Measurements from ENCODE around the gene CYTH1.

The CYTH1 gene, protein sequence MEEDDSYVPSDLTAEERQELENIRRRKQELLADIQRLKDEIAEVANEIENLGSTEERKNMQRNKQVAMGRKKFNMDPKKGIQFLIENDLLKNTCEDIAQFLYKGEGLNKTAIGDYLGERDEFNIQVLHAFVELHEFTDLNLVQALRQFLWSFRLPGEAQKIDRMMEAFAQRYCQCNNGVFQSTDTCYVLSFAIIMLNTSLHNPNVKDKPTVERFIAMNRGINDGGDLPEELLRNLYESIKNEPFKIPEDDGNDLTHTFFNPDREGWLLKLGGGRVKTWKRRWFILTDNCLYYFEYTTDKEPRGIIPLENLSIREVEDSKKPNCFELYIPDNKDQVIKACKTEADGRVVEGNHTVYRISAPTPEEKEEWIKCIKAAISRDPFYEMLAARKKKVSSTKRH

DNA sequence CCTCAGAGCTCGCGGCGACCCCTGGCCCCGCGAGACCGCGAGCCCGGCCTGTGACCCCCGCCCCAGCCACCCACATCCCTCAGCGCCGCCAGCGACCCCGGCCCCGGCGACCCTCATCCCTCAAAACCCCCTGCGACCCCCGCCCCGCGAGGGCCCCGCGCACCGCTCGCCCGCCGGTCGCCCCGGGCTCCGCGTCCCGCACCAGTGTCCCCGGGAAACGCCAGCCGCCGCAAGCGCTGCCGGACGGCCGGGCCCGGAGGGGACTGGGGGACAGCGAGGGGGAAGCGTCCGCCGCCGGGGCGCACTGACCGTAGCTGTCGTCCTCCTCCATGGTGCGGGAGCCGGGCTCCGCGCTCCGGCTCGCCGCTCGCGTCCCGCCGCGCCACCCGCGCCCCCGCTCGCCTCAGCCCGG, at the start of gene CYTH1:
Gene CYTH1, minus strand, starts transcription at position 381 of the 412 bp plus-strand sequence. Its CDS starts 50 bp downstream, at position 331.
- DNase-seq = no peak

DNA sequence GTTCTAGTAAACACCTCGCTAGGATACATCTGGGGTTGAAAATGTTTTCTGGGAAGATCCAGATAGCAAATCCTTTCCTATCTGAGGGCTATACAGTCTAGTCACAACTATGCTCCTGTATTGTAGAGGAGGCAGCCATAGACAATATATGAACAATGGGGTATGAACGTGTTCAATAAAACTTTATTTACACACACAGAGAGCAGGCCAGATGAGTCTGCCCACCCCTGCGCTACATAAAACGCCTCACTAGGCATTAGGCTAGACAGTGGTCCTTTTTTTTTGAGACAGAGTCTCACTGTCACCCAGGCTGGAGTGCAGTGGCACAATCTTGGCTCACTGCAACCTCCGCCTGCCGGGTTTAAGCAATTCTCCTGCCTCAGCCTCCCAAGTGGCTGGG, 47.4 kb upstream of the CYTH1 start:
- DNase-seq = no peak

DNA sequence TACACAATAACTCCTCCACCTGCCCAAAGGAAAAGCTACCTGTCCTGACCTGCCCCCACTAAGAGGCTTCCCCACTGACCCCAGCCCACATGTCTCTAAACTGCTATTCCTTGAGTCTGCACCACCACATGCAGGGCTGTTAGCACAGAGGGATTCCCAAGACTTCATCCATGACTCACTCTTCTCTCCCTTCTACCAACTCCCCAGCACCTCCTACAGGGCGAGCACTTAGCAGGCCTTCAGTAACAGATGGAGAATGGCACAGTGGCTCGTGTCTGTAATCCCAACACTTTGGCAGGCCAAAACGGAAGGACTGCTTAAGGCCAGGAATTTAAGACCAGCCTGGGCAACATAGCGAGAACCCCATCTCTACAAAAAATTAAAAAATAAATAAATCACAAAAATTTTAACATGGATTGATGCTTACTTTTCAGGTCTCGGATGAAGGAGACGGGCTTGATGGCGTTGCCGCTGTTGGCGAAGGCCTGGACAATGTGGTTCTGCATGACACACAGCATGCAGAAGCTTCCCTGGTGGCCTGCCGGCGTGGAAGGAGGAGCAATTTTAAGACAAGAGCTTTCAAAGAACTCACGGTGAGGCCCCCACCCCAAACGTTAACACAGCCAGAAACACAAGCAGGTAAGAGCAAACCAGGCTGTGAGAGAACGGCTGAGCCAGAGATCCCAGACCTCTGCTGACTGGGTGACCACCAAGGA, 46.6 kb upstream of the CYTH1 start:
- no peak for DNase-seq

DNA sequence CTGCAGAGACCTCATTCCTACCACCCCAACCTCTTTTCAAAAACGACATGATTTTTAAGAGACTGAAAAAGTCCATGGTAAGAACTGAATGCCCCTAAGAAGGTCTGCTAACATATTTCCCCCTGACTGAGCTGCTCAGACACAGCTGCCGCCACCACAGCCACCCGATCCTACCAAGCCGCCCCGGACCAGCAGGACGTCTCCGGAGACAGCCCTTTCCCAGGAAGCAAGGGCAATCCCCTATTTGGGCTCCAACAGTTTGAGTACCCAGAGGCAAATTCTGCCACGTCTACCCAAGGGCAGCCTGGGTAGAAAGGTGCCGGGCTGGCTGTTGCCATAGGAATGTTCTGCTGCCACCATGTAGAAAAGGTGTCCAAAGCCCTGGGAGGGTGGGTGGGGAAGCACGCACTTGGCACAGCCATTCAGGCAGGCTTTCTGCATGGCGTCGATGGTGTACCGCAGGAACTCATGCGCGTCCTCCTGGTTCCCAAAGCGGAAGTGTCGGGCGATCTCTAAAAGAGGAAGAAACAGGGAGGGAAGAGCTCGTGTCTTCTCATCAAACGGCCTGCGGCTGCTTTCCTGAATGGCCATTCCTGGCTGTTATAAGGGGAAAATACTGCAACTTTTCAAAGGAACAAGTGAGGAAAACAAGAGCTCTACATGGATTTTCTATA, 44.9 kb upstream of the CYTH1 start:
- DNase-seq = no peak

DNA sequence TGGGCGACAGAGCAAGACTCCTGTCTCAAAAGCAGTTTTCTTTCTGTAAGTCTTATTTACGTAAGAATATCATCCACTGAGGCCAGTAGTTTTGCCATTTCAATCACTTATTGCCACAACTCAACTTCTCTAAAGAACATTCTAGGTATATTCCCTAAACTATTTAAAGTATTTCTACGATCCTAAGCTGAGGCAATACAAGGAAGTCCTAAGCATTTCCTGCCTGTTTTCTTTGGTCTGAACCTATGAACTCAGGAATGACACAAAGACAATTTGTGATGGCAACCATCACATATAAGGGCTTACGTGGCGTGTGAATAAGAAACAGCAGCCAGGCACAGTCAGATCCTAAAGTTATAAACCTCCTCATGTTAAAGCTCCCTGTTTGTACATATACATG, 44.3 kb upstream of the CYTH1 start:
- DNase-seq = no peak

DNA sequence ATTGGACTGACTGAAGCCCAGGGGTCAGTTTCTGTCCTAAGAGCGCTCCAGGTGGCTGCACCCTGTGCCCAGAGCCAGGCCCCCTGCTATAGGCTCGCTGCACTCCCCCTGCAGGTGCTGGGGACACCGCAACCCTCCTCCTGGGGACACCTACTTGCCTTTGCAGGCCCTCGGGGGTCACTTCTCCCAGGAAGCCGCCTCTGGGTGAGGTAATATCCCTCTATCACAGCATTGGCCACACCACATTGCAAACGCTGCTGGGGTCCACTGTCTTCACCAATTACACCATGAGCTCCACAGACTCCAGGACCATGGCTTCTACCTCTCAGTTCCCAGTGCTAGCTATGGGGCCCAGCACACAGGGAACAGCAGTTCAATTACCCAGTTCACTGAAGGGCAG, 43.6 kb upstream of the CYTH1 start:
- no peak for DNase-seq

DNA sequence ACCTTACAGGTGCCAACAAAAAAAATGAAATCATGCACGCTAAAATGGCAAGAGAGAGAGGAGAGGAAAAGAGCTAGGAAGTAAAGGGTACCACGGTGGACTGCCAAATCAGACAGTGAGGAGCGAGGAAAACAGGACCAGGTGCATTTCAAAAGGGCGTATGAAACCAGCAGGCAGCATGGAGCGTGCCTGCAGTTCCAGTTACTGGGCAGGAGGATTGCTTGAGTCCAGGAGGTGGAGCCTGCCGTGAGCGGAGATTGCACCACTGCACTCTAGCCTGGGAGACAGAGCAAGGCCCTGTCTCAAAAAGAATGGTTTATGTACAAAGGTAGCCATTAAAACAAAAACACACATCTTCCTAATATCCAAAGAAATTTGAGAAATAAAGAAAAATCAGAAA, 42.2 kb upstream of the CYTH1 start:
- DNase-seq = no peak

DNA sequence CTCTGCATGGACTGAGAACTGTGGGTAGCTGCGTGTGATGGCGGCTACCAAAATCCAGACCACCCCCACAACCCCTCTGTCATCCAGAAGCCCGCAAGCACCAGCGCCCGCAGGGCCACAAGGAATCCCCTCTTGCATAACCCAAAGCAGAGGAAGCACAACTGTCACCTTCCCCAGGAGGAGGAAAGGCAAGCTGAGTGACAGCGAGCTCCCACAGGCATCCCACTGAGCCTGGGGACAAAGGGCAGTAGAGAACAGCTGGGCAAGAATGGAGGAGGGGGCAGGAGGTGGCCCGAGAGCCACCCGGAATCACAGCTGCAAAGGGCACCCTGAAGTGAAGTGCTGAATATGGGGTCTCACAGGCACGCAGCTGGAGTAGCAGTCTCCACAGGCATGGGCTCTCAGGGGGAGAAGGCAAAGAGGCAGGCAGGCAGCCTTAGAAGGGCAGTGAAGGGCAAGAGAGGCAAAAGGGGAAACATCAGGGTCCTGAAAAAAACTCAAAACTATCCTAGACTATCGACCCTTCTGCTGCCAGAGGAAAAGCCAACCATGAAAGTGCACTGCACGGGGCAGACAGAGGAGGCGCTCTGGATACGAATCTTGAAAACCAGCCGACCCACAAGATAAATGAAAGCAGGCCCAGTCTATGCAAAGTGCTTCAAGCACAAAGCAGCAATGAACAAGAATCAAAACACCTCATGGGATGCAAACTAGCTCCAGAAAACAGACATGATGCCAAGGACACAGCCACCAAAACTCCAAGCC, 41.4 kb upstream of the CYTH1 start:
- DNase-seq = no peak

DNA sequence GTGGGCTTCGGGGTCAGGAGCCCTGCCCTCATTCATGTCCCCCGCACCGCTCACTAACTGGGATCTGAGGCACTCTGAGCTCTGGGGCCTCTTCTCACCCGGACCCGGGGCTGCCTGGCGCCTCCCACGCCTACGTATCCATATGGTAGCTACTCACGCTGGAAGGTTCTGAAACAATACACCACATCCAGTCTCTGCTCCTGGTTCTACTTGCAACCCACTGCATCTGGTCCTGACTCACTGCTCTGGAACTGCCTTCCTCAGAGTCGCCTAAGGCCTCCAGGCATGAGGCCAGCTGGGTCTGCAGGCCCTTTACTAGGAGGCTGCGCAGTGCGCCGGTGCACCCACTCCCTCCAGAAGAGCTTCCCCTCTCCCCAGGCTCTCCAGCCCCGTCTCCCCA, 40.5 kb upstream of the CYTH1 start:
- no peak for DNase-seq

DNA sequence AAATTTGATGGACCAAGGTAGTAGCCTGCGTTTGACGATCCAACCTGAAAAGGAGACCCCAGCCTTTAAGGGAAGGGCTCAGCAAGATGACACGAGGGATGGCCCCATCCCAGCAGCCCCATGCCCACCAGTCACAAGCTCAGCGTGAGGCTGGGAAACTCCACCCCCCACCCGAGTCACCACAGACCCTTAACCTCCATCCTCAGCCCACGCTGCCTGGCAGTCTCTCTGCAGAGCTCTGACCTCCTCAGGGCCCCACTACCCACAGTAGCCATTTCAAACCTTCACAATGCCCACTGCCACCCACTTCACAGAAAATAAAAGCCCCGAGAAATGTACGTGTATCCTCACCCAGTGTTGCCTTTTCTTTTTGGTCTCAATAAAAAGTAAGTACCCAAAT, 39.9 kb upstream of the CYTH1 start:
- no peak for DNase-seq

DNA sequence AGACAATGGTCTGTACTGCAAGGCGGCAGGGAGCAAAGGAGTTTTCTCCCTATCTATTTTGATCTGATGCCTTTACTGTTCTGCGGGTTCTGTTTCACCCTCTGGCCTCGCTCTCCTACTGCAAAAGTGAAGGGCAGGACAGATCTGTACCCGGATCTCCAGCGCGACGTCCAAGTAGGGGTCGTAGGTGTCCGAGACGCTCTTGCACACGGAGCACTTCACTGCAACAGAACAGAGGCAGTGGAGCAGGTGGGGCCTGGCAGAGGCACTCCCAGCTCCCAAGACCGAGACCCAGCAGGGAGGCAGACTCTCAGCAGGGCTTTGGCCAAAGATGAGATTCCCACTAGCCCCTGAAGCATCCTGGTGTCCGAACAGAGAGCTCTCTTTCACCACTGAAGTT, 38.8 kb upstream of the CYTH1 start:
- DNase-seq = no peak

DNA sequence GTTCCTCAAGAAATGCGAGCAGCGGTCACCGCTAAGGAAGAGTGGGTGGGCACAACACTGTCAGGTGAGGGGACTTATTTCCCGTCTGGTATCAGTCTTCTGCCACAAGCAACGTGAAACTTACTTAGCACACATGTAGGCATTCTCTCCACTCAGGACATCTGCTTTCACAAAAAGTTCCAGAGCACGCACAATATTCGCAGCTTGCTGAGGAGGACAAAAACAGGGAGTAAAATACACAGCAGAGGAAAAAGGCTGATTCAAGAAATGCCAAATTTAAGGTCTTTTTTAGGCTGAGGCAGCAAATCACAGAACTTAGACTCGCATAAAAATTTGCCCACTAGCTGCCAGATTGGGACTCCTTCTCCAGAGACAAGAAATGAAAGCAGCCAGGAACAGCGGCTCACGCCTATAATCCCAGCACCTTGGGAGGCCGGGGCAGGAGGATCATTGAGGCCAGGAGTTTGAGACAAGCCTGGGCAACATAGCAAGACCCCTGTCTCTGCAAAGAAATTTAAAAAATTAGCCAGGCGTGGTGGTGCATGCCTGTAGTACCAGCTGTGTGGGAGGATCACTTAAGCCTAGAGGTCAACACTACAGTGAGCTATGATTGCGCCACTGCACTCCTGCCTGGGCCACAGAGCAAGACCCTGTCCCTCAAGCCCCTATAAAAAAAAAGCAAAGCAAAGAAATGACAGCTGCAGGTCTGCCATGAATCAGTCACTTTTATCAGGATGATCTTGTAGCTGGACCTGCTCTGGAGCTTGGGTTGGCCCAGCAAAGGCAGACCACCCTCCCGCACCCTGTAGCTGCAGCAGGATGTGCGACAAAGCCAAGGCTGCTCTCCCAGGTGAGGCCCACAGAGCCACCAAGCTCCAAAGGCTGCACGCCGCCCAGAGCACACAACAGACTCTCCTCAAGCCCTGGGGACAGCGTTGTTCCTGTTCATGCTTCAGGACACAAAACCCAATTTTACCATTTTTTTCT, 38.0 kb upstream of the CYTH1 start:
- no peak for DNase-seq

DNA sequence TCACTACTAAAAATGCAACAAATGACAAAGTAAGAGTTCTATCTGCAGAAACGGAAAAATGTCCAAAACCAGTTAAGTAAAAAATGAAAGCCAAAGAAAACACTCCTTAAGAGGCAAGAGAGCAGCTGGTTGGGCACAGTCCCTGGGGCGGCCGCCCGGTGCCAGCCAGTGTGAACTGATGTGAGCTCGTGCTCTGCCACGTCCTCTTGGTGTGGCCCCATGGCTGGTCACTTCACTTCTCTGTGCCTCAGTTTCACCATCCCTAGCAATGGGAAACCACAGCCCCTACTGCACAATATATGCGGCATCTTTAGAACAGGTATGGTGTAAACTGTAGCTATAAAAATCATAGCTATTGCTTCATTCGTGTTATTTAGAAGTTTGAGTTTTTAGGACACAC, 37.3 kb upstream of the CYTH1 start:
- no peak for DNase-seq

DNA sequence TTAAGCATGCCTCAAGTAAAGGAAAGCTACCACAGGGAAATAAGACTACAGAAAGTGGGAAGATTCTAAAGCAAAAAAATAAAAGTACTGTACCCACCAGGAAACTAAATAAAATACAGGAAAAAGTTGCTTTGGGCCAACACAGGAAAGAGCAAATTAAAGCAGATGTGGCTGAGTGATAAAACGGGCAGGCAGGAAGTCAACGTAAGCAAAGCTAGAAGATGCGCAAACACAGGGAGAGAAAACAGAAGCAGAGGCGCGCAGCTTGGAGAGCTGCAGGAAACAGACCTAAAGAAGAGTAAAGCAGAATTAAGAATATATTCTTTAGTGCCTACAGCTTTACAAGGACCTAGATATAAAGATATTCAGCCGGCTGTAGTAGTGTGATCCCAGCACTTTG, 36.9 kb upstream of the CYTH1 start:
- DNase-seq = no peak

DNA sequence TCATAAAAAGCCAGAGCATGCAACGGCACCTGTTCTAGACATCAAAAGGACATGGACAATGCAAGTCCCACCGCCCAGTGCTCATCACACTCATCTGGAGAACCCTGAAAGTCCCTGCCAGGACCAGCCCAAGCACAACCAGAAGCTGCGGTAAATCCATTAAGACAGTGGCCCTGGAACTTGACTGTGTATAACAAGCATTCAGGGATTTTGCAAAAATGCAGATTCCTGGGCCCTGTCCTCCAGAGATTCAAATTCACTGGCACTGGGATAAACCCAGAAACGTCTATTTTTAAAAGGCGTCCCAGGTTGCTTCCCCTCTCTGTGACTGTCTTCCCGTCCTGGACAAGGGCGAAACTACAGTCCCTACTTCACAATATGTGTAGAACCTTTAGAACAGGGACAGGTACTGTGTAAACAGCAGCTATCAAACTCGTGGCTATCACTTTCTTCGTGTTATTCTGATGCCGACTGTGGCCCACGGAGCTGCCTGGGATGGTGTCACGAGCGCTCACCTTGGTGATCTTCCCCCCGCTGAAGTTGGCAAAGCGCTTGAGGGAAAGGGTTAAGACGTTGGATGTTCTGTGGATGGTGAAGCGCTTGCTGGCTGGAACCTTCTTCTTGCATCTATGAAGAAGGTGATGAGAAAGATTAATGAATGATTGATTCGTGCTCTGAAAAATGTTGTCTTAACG, 36.2 kb upstream of the CYTH1 start:
- no peak for DNase-seq

DNA sequence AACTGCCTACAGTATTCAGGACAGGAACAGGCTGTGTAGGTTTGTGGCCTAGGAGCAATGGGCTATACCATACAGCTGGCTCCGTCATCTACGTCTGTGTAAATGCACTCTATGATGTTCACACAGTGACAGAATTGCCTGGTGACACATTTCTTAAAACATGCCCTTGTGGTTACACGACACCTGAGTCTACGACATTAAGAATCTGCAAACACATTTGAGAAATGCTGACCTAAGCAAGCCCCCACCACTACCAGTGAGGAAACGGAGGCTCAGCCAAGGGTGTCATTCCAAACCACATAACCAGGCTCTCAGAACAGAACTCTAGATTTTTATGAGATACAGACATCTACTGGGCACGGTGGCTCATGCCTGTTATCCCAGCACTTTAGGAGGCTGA, 35.0 kb upstream of the CYTH1 start:
- DNase-seq = no peak

DNA sequence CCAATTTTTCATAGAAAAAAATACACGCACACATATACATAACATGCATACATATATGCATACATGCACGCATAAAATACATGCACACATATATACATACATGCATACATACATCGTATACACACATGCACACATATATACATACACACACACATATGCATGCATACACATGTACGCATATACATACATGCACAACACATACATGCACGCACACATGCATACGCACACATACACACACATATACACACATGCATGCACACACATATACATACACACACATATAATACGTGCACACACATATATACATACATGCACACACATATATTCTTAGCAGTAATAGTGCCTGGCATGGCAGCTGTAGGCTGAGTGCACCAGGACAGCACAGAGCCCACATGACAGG, 33.6 kb upstream of the CYTH1 start:
- DNase-seq = no peak

DNA sequence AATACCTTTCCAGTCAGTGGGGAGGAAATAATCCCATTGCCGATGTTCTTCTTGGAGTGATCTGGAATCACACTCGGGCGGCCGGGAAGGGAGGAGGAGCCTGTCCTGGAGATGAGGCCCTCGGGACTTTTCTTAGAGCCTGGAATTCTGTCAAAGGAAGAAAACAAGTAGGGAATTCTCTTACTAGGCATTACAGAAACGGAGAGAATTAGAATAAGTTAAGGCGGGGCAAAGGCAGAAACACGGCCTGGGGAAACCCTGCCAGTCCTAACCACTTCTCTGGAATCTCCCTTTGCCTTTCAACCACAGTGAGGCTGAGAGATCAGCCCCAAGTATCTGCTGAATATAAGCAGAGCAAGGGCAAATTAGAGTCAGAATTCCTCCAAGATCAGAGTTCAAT, 30.8 kb upstream of the CYTH1 start:
- DNase-seq = no peak

DNA sequence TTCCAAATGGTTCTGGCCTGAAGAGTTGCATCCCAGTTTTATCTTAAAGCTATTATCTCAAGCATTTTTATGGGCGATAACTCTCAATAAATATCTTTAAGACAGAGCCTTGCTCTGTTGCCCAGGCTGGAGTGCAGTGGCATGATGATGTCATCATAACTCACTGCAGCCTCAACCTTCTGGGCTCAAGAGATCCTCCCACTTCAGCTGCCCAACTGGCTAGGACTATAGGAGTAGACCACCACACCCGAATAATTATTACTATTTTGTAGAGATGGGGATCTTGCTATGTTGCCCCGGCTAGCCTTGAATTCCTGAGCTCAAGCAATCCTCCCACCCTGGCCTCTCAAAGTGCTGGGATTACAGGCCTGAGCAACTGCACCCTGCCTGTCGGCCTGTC, 26.1 kb upstream of the CYTH1 start:
- no peak for DNase-seq

DNA sequence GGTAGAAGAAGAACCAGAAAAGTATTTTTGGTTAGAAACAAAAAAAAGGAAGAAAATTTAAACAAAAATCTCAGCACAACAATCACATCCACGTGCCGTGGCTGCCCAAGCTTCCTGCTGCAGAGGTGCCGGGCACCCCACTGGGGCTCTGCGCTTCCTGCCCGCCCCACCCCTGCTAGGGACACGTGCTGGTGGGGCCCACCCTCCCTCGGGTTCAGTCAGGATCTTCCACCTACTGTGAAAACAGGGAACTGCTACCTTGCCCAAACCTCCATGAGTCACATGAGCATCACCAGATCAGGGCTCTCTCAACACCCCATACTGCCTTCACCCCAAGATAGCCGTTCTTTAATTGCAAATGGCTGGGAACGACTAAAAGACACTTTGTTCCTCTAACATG, 24.4 kb upstream of the CYTH1 start:
- no peak for DNase-seq

DNA sequence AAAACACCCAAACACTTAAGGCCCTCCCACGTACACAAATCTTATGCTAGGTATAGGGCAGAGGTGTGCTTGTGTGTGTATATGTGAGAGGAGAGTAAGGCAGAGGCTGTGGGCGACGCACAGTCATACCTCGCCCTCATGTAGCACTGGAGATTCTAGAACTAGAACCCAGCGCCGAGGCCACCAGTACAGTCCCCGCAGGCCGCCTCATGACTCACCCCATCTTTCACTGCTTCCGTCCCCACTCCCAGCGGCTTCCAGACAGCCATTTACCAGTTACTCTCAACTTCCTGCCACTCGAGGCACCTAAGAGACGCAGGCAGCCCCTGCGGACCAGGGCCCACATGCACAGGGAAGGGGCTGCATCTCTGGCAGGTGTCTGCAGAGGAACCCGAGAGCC, 23.2 kb upstream of the CYTH1 start:
- no peak for DNase-seq

All from NCI-H187 treated with DMSO at 0.1 percent for 48 hours (cell line).